GM13976 (cell line): Measurements from ENCODE around the gene CYP2W1.

Experiments used
- DNase-seq: peaks from one replicate; pipeline ENCODE4 v3.0.0; 2012; ENCODE audit warnings: low spot score
- CTCF ChIP-seq: IDR thresholded peaks from 2 replicates; pipeline ENCODE4 v1.5.1; 2012; ENCODE audit warnings: borderline replicate concordance, mild to moderate bottlenecking; ENCODE audit not compliant: insufficient read depth; ENCODE audit errors: extremely low read depth, missing control alignments, control extremely low read depth
- in situ Hi-C: fragments of 300-500 bp; cut with MboI; formaldehyde crosslinking; loops from one replicate; pipeline ENCODE4 v1.12.0; 2022; ENCODE audit warnings: low sequenced_read_pairs, mixed read lengths, inconsistent platforms; ENCODE audit not compliant: unreplicated experiment

Gene CYP2W1

GRCh38 chr7:966291-967069 lies 16.5 kb upstream of the CYP2W1 start:
- TF ChIP-seq CTCF: no peak
- in situ Hi-C loops: no loop called here
- no peak for DNase-seq

- in situ Hi-C loops: no loop called here
Observed at GRCh38 chr7:967361-968082, 15.5 kb upstream of the CYP2W1 start.

GRCh38 chr7:968205-969105 lies 14.5 kb upstream of the CYP2W1 start:
- no peak for TF ChIP-seq CTCF
- in situ Hi-C loops: no loop called here
- DNase-seq: no peak

More at GRCh38 chr7:967361-968082, 15.5 kb upstream of the CYP2W1 start:
- no peak for TF ChIP-seq CTCF
- no peak for DNase-seq

GRCh38 chr7:969403-969802 lies 13.6 kb upstream of the CYP2W1 start:
- TF ChIP-seq CTCF: no peak
- in situ Hi-C loops: no loop called here
- DNase-seq: no peak

GRCh38 chr7:970744-971143 lies 12.2 kb upstream of the CYP2W1 start:
- in situ Hi-C loops: no loop called here
- TF ChIP-seq CTCF: no peak
- no peak for DNase-seq

- in situ Hi-C loops: no loop called here
- TF ChIP-seq CTCF: no peak
- DNase-seq: no peak
Observed at GRCh38 chr7:972110-972509, 10.9 kb upstream of the CYP2W1 start.
